Colonic mucosa (tissue), 4 donors: Measurements from ENCODE around the gene CADM1. TPM values are rescaled to one million over a fixed set of nuclear protein-coding genes. Genes with fewer than 3 reads are reported as not detected.
A peak's percentile ranks its signal among the peaks of the same experiment; 100 is the strongest.

ENCODE experiments used
- DNase-seq: peaks from one replicate; pipeline ENCODE4 v3.0.0-alpha.2; 2020
- H3K27ac ChIP-seq: fragments of 200-600 bp; one replicate; pipeline ENCODE4 v1.8.0; 2021
- H3K27me3 ChIP-seq: fragments of 200-600 bp; one replicate; pipeline ENCODE4 v1.8.0; 2021
- H3K36me3 ChIP-seq: fragments of 200-600 bp; one replicate; pipeline ENCODE4 v1.8.0; 2021
- H3K4me1 ChIP-seq: fragments of 200-600 bp; one replicate; pipeline ENCODE4 v1.8.0; 2021; ENCODE audit warnings: mild to moderate bottlenecking
- H3K4me3 ChIP-seq: fragments of 200-600 bp; one replicate; pipeline ENCODE4 v1.8.0; 2021
- H3K9ac ChIP-seq, 2 donors: one replicate each; pipeline ENCODE4 v1.7.0; 2013; ENCODE audit warnings: control low read depth in 2 of 2, low read depth in 2 of 2, low read length in 2 of 2
- H3K9me3 ChIP-seq: fragments of 200-600 bp; one replicate; pipeline ENCODE4 v1.8.0; 2021
- intact Hi-C: fragments of 100-400 bp; cut with DNase I; formaldehyde crosslinking; loops from one replicate; pipeline ENCODE4 v1.14.1; 2022
- total RNA-seq, 2 donors: library from RNA; stranded (reverse); fragmentation: NEBNext Ultra II Directional in 1 of 2; extraction: Animal tissue kit (Norgen Biotek cat#: 25700) in 1 of 2; gene quantifications; one replicate each; pipeline ENCODE4 v1.2.1, GENCODE V29; 2021
- TF ChIP-seq, protein P1 (sequence below): fragments of 200-600 bp; IDR thresholded peaks from one replicate; pipeline ENCODE4 v1.8.0; 2022; ENCODE audit warnings: antibody characterized with exemption, mild to moderate bottlenecking
- donor health status: healthy.
- donor health status: DM: no; HTN: no; CAD: no.
- donor health status: DM: no; HTN: no; CAD: no.

The CADM1 gene
- total RNA-seq, 2 donors from 2014 or later, result 5.2 to 6.4 TPM

DNA sequence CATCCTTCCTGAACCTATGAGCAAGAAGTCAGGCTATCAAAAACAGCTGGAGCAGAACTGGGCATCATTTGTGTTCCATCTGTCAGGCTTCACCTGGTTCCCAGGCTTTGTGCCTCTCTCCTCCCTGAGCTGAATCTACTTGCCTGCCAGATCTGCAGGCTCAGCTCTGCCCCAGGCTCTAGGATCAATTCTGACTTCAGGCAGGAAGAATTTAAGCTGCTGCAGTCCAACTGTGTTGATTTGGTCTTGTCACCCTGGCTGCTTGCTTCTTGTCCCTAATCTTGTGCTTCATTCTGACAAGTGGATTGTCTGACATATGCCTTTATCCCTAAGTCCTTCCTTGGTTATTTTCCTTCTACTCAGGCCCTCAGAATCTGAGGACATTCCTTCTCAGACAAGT lies 31.6 kb upstream of the CADM1 start:
- H3K27me3 ChIP-seq, result no peaks in the 10 kb centered on the region
- H3K27ac ChIP-seq, result no peak overlapping the region
- H3K9me3 ChIP-seq, result no peaks in the 10 kb centered on the region
- H3K4me3 ChIP-seq, result no peak overlapping the region
- intact Hi-C loops, result no loop called here
- no peaks in the 10 kb centered on the region for H3K36me3 ChIP-seq
- no peak overlapping the region for H3K9ac ChIP-seq
- H3K4me1 ChIP-seq, result no peaks in the 10 kb centered on the region
- TF ChIP-seq, protein P1, sequence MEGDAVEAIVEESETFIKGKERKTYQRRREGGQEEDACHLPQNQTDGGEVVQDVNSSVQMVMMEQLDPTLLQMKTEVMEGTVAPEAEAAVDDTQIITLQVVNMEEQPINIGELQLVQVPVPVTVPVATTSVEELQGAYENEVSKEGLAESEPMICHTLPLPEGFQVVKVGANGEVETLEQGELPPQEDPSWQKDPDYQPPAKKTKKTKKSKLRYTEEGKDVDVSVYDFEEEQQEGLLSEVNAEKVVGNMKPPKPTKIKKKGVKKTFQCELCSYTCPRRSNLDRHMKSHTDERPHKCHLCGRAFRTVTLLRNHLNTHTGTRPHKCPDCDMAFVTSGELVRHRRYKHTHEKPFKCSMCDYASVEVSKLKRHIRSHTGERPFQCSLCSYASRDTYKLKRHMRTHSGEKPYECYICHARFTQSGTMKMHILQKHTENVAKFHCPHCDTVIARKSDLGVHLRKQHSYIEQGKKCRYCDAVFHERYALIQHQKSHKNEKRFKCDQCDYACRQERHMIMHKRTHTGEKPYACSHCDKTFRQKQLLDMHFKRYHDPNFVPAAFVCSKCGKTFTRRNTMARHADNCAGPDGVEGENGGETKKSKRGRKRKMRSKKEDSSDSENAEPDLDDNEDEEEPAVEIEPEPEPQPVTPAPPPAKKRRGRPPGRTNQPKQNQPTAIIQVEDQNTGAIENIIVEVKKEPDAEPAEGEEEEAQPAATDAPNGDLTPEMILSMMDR, result no peak
- DNase-seq, result no peak

DNA sequence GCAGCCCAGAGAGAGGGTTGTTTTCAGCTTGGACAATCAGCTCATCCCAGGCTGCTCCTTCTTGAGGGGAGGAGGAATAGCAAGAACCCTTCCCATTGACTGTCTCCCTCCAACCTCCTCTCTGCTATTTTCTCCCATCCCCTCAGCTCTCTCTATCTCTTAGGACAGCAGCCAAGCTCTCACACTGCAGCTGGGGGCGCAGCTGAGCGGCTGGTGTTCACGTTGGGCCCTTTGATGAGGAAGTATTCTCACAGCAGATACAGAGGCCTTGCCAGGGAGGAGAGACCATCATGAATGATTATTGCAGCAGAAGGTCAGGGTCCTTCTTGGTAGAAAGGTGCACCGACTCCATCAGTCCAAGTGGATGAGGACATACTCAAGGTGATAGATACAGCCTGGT lies 26.5 kb upstream of the CADM1 start:
- H3K27ac ChIP-seq, result no peak overlapping the region
- H3K36me3 ChIP-seq, result no peaks in the 10 kb centered on the region
- H3K4me3 ChIP-seq, result no peak overlapping the region
- no peaks in the 10 kb centered on the region for H3K4me1 ChIP-seq
- intact Hi-C loops, result no loop called here
- H3K9me3 ChIP-seq, result no peaks in the 10 kb centered on the region
- no peaks in the 10 kb centered on the region for H3K27me3 ChIP-seq
- TF ChIP-seq, protein P1, result no peak
- DNase-seq, result no peak
- no peak overlapping the region for H3K9ac ChIP-seq

DNA sequence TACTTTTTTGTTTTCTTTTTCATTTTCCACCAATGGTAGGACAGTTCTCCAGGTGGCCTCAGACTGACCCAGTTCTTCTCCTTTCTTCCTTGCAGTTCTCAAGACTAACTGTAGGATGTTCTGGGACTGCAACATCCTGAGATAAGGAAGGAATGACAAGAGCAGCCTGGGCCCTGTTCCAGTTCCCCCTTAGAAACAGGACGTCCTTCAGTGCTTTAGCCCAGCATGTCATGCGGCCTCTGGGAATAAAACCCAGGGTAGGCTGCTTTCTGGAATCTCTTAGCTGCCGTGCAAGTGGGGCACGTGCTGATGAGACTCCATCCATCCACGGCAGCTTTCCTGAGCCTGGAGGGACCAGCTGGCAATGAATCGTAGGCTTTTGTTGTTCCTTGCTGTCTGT lies 24.0 kb upstream of the CADM1 start:
- Histone ChIP-seq H3K27ac (no peak overlapping the region), H3K36me3 (no peaks in the 10 kb centered on the region), H3K9ac (no peak overlapping the region), H3K9me3 (no peaks in the 10 kb centered on the region), H3K4me3 (no peak overlapping the region), H3K4me1 (no peaks in the 10 kb centered on the region), H3K27me3 (no peaks in the 10 kb centered on the region)
- no peak for DNase-seq
- intact Hi-C loops, result no loop called here
- TF ChIP-seq, protein P1, result no peak

DNA sequence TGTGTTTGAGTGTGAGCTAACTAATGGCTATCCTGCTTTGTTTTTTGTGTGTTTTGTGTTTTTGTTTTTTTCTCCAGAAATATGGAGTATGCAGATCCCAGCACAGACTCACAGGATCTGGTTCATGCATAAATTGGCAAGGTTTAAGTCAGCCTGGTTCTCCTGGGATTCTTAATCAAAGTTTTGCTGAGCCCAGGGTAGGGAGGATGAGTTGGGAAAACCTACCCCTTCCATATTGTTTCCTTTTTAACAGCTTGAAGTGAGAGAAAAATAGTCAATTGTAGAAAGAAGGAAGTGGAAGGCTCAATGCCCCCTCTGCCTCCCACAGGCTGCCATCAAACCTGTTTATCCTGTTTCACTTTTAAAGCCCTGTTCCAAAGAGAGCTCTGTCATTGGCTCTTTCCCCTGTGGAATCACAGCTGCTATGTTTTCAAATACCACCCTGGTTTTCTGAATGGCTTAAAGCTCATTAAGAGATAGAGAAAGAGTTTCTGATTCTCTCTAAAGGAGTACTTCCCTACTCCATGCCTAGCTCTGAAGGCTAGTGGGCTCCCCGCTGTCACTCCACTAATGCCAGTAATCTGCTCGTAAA lies 23.4 kb upstream of the CADM1 start:
- peak; percentile 30 for DNase-seq
- no peaks in the 10 kb centered on the region for H3K9me3 ChIP-seq
- H3K9ac ChIP-seq, result no peak overlapping the region
- no peak overlapping the region for H3K27ac ChIP-seq
- no peaks in the 10 kb centered on the region for H3K4me1 ChIP-seq
- intact Hi-C loops, result no loop called here
- TF ChIP-seq, protein P1, result no peak
- H3K36me3 ChIP-seq, result no peaks in the 10 kb centered on the region
- H3K4me3 ChIP-seq, result no peak overlapping the region
- no peaks in the 10 kb centered on the region for H3K27me3 ChIP-seq

DNA sequence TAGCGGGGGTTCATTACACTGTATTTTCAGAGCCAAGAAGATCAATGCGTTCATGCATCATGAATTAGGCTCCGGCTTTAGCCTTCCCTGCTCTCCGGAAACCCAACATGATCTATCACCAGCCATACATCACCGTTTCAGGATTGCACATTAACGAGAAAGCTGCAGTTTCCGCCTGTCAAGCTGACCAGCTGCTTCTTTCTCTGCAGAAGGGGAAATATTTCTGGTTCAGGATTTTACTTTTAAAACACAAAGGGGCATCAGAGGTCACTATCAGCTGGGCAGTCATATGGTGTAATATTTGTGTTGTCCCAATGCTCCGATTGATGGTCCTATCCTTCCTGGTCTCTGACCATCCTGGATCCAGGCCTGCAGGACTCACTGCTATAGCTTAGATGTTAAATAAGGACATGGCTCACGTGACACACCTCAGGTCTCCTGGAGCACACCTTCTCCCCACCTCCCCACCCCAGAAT lies 21.4 kb upstream of the CADM1 start:
- no peak for DNase-seq
- no peaks in the 10 kb centered on the region for H3K4me1 ChIP-seq
- intact Hi-C loops, result no loop called here

More for the DNA sequence above, 21.4 kb upstream of the CADM1 start:
- Histone ChIP-seq H3K9ac (no peak overlapping the region), H3K27ac (no peak overlapping the region), H3K27me3 (no peaks in the 10 kb centered on the region), H3K36me3 (no peaks in the 10 kb centered on the region), H3K4me3 (no peak overlapping the region), H3K9me3 (no peaks in the 10 kb centered on the region)
- TF ChIP-seq, protein P1, result no peak
